ENCODE results near the gene UBQLN1. TPM values are rescaled to one million over a fixed set of nuclear protein-coding genes. Genes with fewer than 3 reads are reported as not detected.

The UBQLN1 gene
- total RNA-seq, 3 donors from 2014 or later = 114 to 141 (median 124) TPM

DNA sequence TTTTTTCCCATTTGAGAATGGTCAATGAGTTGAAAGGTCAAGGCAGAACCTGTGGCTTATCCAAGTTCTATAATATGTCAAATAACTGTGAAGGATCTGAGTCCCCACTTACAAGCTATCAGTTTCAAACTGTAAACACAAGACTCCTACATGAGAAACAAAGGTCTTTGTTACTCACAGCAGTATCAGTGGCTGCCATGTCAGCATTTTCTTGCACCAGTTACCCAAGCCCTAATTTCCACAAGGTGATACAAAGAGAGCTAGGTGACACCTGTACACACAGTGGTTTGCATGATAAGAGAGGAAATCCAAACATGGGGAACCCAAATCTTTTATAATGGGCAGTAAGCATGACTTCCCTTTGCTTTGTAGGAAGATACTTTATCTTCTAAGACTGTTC lies 8.0 kb upstream of the UBQLN1 start:
- intact Hi-C loops (cut with DNase I; ENCODE audit: low total_unique reads) = no loop called here
- TF ChIP-seq POLR2AphosphoS5 (IDR thresholded peaks at IDR 0.05) (no peak), POLR2A (IDR thresholded peaks at IDR 0.05) (no peak)
- TF ChIP-seq, protein P1, sequence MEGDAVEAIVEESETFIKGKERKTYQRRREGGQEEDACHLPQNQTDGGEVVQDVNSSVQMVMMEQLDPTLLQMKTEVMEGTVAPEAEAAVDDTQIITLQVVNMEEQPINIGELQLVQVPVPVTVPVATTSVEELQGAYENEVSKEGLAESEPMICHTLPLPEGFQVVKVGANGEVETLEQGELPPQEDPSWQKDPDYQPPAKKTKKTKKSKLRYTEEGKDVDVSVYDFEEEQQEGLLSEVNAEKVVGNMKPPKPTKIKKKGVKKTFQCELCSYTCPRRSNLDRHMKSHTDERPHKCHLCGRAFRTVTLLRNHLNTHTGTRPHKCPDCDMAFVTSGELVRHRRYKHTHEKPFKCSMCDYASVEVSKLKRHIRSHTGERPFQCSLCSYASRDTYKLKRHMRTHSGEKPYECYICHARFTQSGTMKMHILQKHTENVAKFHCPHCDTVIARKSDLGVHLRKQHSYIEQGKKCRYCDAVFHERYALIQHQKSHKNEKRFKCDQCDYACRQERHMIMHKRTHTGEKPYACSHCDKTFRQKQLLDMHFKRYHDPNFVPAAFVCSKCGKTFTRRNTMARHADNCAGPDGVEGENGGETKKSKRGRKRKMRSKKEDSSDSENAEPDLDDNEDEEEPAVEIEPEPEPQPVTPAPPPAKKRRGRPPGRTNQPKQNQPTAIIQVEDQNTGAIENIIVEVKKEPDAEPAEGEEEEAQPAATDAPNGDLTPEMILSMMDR (IDR thresholded peaks at IDR 0.05) = no peak
- no peak for DNase-seq (ENCODE audit: low spot score in 2 of 2)
- Histone ChIP-seq H3K4me3 (no peak overlapping the region), H3K9me3 (no peaks in the 10 kb centered on the region), H3K36me3 (no peaks in the 10 kb centered on the region), H3K4me1 (no peaks in the 10 kb centered on the region), H3K27ac (no peak overlapping the region), H3K27me3 (no peaks in the 10 kb centered on the region)

- H3K9me3 ChIP-seq = no peaks in the 10 kb centered on the region
- H3K4me1 ChIP-seq = no peaks in the 10 kb centered on the region
- no peak for DNase-seq (ENCODE audit: low spot score in 2 of 2)
- H3K27ac ChIP-seq = no peak overlapping the region
- no peaks in the 10 kb centered on the region for H3K27me3 ChIP-seq
- intact Hi-C loops (cut with DNase I; ENCODE audit: low total_unique reads) = no loop called here
- TF ChIP-seq POLR2A (IDR thresholded peaks at IDR 0.05) (no peak), POLR2AphosphoS5 (IDR thresholded peaks at IDR 0.05) (no peak)
- TF ChIP-seq, protein P1 (IDR thresholded peaks at IDR 0.05) = no peak
- H3K4me3 ChIP-seq = no peak overlapping the region
- no peaks in the 10 kb centered on the region for H3K36me3 ChIP-seq
Measured at GRCh38 chr9:83715221-83715620, 7.5 kb upstream of the UBQLN1 start.

GRCh38 chr9:83714329-83714728 lies 6.6 kb upstream of the UBQLN1 start:
- H3K27me3 ChIP-seq = no peaks in the 10 kb centered on the region
- H3K27ac ChIP-seq = no peak overlapping the region

GRCh38 chr9:83708515-83709158 lies 879 bp upstream of the UBQLN1 start:
- Histone ChIP-seq H3K27me3 (no peaks in the 10 kb centered on the region), H3K9me3 (no peaks in the 10 kb centered on the region), H3K36me3 (no peaks in the 10 kb centered on the region), H3K27ac (peak overlapping the region; percentile 99 to 100), H3K4me3 (peak overlapping the region; percentile 88 to 98 (median 96)), H3K4me1 (no peaks in the 10 kb centered on the region)
- DNase-seq (ENCODE audit: low spot score in 2 of 2) = peak; percentile 75 to 81
- intact Hi-C loops (cut with DNase I; ENCODE audit: low total_unique reads) = no loop called here
- TF ChIP-seq, protein P1 (IDR thresholded peaks at IDR 0.05) = no peak
- TF ChIP-seq POLR2AphosphoS5 (IDR thresholded peaks at IDR 0.05) = peak in 1 of 3 donors; percentile 89
- TF ChIP-seq POLR2A (IDR thresholded peaks at IDR 0.05) = no peak

More at GRCh38 chr9:83714329-83714728, 6.6 kb upstream of the UBQLN1 start:
- no peak overlapping the region for H3K4me3 ChIP-seq
- no peaks in the 10 kb centered on the region for H3K36me3 ChIP-seq
- H3K9me3 ChIP-seq = no peaks in the 10 kb centered on the region
- DNase-seq (ENCODE audit: low spot score in 2 of 2) = no peak
- intact Hi-C loops (cut with DNase I; ENCODE audit: low total_unique reads) = no loop called here
- TF ChIP-seq, protein P1 (IDR thresholded peaks at IDR 0.05) = peak in 1 of 3 donors; percentile 15
- no peak for TF ChIP-seq POLR2A (IDR thresholded peaks at IDR 0.05)
- no peaks in the 10 kb centered on the region for H3K4me1 ChIP-seq

DNA sequence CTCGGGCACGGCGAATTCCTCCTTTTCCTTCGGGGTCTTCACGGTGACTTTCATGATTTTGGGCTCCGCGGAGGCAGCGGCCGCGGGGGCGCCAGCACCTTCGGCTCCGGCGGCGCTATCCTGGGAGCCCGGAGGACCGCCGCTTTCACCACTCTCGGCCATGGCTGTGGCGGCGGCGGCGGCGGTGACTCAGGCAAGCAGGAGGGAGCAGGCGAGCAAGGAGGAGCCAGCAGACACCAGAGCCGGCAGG lies 315 bp downstream of the UBQLN1 start:
- TF ChIP-seq POLR2AphosphoS5 (IDR thresholded peaks at IDR 0.05) (no peak), POLR2A (IDR thresholded peaks at IDR 0.05) (no peak)
- TF ChIP-seq, protein P1 (IDR thresholded peaks at IDR 0.05) = no peak
- Histone ChIP-seq H3K9me3 (no peaks in the 10 kb centered on the region), H3K27me3 (no peaks in the 10 kb centered on the region), H3K36me3 (no peaks in the 10 kb centered on the region), H3K27ac (peak overlapping the region; percentile 99 to 100), H3K4me1 (no peaks in the 10 kb centered on the region), H3K4me3 (peak overlapping the region; percentile 88 to 98 (median 96))
- intact Hi-C loops (cut with DNase I; ENCODE audit: low total_unique reads) = no loop called here
- DNase-seq (ENCODE audit: low spot score in 2 of 2) = peak in 1 of 2 donors; percentile 67
